NB4 (cell line): ENCODE data around the gene ANO7.

Experiments used
- DNase-seq: peaks from one replicate; pipeline ENCODE4 v3.0.0; 2010; ENCODE audit warnings: low read depth
- H3K4me3 ChIP-seq: one replicate; pipeline ENCODE4 v1.5.1; 2011; ENCODE audit warnings: mild to moderate bottlenecking, low read depth, low read length, moderate library complexity
- CTCF ChIP-seq: IDR thresholded peaks from one replicate; pipeline ENCODE4 v1.5.1; 2012; ENCODE audit warnings: low read depth, low read length
- MAX ChIP-seq: IDR thresholded peaks from 2 replicates; pipeline ENCODE4 v1.6.1; 2011; ENCODE audit warnings: low read depth, low read length
- MYC ChIP-seq: IDR thresholded peaks from 2 replicates; pipeline ENCODE4 v1.6.1; 2011; ENCODE audit warnings: low read depth, low read length
- POLR2A ChIP-seq: IDR thresholded peaks from 2 replicates; pipeline ENCODE4 v1.6.1; 2011; ENCODE audit warnings: mild to moderate bottlenecking; ENCODE audit not compliant: insufficient read length; ENCODE audit errors: extremely low read depth

The ANO7 gene

GRCh38 chr2:241227594-241227993, 39.1 kb downstream of the ANO7 start:
- DNase-seq: no peak
- no peak overlapping the region for H3K4me3 ChIP-seq
- TF ChIP-seq POLR2A: no peak
- no peak for TF ChIP-seq CTCF
- no peak for TF ChIP-seq MYC
- TF ChIP-seq MAX: no peak

GRCh38 chr2:241228081-241228859, 39.8 kb downstream of the ANO7 start:
- TF ChIP-seq CTCF: no peak
- DNase-seq: no peak

GRCh38 chr2:241228860-241229516, 40.5 kb downstream of the ANO7 start:
- TF ChIP-seq MAX: no peak
- no peak for TF ChIP-seq CTCF
- TF ChIP-seq POLR2A: no peak
- no peak for TF ChIP-seq MYC
- no peak for DNase-seq
- H3K4me3 ChIP-seq: no peak overlapping the region

More at GRCh38 chr2:241228081-241228859, 39.8 kb downstream of the ANO7 start:
- H3K4me3 ChIP-seq: no peak overlapping the region

- DNase-seq: no peak
- H3K4me3 ChIP-seq: no peak overlapping the region
- TF ChIP-seq POLR2A (no peak), MYC (no peak), MAX (no peak), CTCF (no peak)
Observed at GRCh38 chr2:241229563-241230401, 41.3 kb downstream of the ANO7 start.

GRCh38 chr2:241230435-241230834, 42.0 kb downstream of the ANO7 start:
- no peak for DNase-seq
- no peak overlapping the region for H3K4me3 ChIP-seq
- no peak for TF ChIP-seq MAX
- no peak for TF ChIP-seq POLR2A
